T-helper 1 cell treated with Interleukin-12 subunit alpha and Interleukin-12 subunit beta and Interleukin-4 antibody, amounts not matched to agents 30 ng/mL and 1 ng/mL, for 36 hours (primary cell): ENCODE results near the gene CST9. TPM values are rescaled to one million over a fixed set of nuclear protein-coding genes. Genes with fewer than 3 reads are reported as not detected.
"Not testable (repeated sequence)": the region's sequence is repeated elsewhere in the genome, so short reads cannot be mapped to it uniquely, and the experiment has no call there.

ENCODE experiments used
- intact Hi-C: fragments of 100-400 bp; cut with micrococcal nuclease; formaldehyde crosslinking; loops from one replicate; pipeline ENCODE4 v1.15.1; 2024
- total RNA-seq: library from RNA; stranded (reverse); gene quantifications from 2 replicates; pipeline ENCODE4 v1.2.3, GENCODE V29; 2022

Gene CST9
- total RNA-seq, 1 donor from 2014 or later = not detected

GRCh38 chr20:23624324-23624691 lies 18.6 kb upstream of the CST9 start:
- intact Hi-C loops = no loop called here

- intact Hi-C loops = no loop called here
Measured at GRCh38 chr20:23623666-23624323, 18.1 kb upstream of the CST9 start.

GRCh38 chr20:23622839-23623343 lies 17.2 kb upstream of the CST9 start:
- intact Hi-C loops = no loop called here

GRCh38 chr20:23622401-23622800 lies 16.7 kb upstream of the CST9 start:
- intact Hi-C loops = not testable (repeated sequence)

- intact Hi-C loops = not testable (repeated sequence)
Measured at GRCh38 chr20:23620670-23621386, 15.1 kb upstream of the CST9 start.

DNA sequence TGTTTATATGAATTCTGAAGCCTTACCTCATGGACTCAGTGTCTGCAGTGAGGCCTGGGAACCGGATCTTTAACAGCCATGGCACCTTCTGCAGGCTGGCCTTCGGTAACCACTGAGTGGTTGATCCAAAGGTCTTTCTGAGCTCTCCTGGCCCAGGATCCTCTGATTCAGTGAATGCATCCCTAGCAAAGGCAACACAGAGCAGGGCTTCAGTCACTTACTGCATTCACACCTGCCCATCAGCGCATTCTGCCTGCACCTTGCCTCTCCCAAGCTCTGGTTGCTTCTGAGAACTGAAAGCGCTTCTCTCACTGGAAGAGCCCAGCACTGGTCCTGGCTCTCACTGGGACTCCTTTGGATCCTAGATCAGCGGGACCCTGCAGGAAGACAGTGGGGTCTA lies 8.4 kb upstream of the CST9 start:
- intact Hi-C loops = no loop called here

- intact Hi-C loops = no loop called here
Measured at GRCh38 chr20:23613676-23614075, 8.0 kb upstream of the CST9 start.

DNA sequence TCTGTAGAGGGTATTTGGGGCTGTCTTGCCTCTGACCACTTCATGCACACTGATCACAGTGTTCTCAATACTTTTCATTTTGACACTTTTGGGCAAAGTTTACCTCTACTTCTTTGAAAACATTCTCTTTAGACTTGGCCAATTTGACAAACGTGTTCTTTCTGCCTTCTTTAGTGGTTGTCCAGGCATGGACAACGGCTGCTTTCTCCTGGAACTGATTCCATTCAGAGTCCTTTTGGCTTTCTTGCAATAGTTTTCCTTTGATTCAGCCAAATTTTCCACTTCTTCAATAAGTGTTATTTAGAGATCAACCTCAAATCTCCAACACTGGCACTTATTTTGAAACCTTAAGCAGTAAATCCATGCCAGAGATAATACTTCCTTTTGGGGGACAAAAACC lies 6.7 kb upstream of the CST9 start:
- intact Hi-C loops = no loop called here

DNA sequence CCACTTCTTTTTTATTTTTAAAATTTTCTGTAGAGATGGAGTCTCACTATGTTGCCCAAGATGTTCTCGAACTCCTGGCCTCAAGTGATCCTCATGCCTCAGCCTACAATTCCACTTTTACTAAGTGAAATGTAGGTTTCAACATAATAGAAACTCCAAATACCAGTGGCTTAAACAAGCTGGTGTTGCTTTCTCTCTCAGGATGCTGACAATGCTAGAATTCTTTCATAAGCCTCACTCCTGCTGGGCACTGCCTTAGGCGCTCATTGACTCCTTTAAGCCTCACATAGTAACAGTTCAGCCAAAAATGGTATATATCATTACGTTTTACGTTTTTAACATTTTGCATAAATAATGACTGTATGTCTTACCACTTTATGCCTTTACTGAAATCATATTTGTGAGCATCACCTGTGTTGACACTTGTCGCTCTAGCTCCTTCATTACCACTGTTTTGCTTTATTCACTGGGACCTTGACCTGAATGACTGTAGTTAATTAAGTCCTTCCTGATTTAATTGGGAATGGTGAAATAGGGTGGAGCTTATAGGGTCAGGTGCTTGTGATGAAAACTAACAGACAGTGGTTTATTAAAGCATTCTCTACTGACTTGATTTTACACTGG lies 3.9 kb upstream of the CST9 start:
- intact Hi-C loops = no loop called here

- intact Hi-C loops = no loop called here
Measured at GRCh38 chr20:23608251-23608846, 2.6 kb upstream of the CST9 start.

DNA sequence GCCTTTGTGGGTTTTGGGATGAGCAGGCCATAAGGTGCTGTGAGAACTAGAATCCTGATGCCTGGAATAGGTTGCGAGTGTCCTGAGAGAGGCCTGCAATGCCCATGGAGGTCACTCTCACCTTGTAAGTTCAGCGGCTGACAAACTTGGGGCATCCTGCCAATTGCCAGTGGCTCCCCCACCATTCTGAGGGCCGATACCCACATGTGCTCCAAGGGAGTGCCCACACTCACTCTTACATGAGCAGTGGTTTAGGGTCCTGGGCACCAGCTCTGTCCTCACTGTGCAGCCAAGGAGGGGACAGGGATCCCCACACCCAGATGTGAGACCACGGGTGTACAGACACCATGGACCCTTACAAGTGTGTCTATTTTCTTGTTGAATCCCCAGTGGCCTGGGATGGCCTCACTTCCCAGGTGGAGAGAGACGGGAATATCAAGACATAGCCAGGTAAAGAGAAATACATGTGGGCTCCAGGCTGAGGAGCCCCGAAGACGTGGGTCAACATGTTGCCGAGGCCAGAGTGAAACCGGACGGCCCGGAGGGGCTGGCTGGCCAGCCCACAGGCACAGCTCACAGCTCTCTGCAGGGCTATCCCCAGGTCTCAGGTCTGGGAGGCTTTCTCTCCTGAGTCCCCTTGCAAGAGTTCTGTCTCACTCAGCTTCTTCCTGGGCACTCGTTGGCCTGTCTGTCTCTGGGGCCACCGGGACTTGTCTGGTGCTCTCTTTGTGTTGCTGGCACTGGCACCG lies 2.0 kb upstream of the CST9 start:
- intact Hi-C loops = no loop called here

DNA sequence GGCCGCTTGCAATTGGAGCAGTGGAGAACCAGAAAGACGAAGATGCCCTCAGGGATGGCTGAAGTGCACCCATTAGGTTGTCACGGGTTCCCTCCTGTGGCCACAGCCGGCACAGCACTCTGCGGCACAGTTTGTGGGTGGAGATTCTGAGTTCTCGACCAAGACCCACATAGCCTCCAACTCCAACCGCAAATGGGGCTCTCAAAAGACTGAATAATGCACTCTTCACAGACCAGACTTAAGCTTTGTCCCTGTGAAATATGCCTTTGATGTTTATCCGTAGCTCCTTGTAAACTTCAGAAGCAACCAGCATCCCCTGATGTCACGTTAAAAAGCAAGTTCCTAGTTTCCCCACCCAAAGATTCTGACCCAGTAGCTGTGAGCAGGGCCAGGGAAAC lies 934 bp upstream of the CST9 start:
- intact Hi-C loops = loop anchor here (1.0 kb wide), 4 partner anchors 164 to 915 kb away; no protein-coding TSS in a partner anchor

DNA sequence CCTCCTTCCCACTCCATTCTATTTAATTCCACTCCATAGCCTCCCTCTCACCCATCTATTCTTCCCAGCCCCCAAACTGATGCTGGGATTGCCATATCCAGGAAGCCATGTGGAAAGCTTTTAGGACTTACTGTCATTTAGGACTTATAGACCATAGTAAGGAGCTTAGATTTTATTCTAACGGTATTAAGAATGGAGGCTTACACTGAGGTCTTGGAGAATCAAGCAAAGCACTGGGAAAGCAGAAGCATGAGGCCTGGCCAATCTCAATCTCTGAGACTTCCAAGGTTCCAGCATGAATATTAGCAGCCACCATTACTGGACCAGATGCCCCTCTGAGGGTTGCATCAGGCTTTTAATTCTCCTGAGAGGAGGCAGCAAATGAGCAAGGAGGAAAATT lies 1.4 kb downstream of the CST9 start:
- intact Hi-C loops = no loop called here

DNA sequence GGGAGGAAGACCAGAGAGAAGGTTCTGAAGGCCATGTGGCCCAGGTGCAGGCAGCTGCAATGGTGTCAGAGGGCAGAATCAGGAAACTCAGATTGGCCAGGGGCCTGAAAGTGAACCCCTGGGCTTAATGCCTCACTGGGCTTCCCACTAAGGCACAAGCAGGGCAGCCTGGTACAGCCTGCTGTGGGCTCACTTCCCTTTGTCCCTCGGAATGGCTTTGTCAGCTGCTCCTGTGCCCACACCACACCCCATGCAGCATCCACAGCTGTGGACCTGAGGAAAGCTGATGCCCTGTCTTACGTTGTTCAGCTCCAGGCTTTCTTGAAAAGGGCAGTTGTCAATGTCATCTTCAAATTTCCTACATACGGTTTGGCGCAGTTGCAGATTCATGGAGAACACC lies 2.4 kb downstream of the CST9 start:
- intact Hi-C loops = no loop called here

- intact Hi-C loops = no loop called here
Measured at GRCh38 chr20:23602699-23603098, 3.0 kb downstream of the CST9 start.

DNA sequence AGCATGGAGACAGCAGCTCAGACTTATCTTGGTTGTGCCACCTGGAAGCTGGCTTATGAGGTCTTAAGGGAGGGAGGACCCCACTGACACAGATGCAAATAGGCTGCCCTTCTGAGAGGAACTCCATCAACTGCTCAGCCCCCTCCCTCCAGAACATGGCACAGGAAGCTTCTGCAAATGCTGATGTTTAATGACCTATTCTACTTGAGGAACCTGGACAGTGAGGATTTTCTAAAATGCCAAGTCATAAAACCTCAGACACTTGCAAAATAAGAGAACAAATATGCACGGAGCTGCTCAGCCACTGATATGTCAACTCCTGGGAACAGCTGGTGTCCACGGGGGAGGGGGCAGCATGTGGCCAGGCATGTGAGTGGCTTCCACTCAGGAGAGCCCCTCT lies 3.5 kb downstream of the CST9 start:
- intact Hi-C loops = no loop called here

DNA sequence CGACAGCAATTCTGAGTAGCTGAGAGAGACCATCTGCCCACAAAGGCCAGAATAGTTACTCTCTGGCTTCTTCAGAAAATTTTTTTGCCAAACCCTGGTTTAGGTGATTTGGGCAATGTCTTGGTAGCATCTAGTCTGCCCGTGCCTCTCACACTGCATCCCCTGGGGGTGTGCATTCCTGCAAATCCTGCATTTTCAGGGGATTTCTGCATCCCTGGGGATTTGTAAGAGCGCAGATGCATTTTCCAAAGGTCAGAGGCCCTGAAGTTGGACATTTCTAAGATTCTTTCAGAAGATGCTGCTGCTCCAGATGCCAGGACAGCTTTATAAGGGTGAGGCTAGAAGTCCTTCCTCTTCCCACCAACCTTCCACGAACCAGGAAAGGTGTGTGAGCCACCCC lies 4.0 kb downstream of the CST9 start:
- intact Hi-C loops = no loop called here

GRCh38 chr20:23598481-23598880 lies 7.2 kb downstream of the CST9 start:
- intact Hi-C loops = no loop called here

DNA sequence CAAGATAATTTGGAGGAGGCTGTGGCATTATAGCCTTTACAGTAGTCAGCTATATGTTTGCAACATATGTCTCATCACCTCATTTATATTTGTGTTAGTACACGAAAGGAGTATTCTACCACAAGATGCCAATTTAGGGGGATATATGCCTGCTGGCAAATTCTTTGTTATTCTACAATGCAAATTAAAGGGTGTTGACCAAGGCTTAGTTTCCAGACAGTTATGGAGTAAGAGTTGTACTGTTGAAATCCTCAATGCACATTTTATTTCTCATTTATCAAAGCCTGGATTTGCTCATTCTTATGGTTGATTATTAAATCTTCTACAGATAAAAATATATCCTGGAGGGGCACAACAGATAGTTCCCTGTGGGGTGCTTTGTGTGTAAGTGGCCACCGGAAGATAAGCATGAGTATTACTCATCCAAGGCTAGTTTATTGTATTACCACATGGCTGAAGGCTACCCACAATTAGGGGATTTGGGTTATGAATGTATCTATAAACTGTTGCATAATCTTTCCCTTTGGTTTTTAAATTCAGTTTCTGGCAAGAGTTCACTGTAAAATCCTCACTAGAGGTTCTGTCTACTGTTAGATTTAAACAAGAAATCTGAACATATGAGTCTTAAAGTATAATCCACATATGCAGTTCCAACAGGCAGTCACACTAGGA lies 9.0 kb downstream of the CST9 start:
- intact Hi-C loops = no loop called here

DNA sequence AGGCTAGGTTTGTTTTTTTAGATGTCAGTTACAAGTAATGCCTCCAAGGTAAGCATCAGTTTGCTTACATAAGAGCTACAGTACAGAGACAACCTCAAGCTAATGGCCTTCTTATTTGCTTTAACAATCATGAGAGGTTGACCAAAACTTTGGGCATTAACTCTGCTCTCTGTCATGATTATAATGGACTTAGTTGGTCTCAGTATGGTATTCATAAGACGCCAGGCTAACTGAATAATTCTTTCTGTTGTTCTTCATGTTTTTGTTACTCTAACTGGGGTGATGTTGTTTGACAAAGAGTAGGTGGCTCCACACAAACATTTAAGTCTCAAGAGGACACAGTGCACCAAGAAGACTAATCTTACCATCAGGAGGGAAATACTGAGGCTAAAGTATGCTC lies 9.8 kb downstream of the CST9 start:
- intact Hi-C loops = no loop called here
